Hepatocyte (in vitro differentiated cells): ENCODE results near the gene TEX11. TPM values are rescaled to one million over a fixed set of nuclear protein-coding genes. Genes with fewer than 3 reads are reported as not detected.

Experiments used
- DNase-seq: peaks from one replicate; pipeline ENCODE4 v3.0.0-alpha.2; 2016; ENCODE audit warnings: low spot score
- H2AFZ ChIP-seq: fragments of 200-600 bp; sonication (generic); 2 replicates; pipeline ENCODE4 v1.6.0; 2016; ENCODE audit warnings: antibody characterized with exemption, mild to moderate bottlenecking
- H3K27ac ChIP-seq: fragments of 200-600 bp; sonication (generic); 2 replicates; pipeline ENCODE4 v1.5.1; 2016; ENCODE audit warnings: mild to moderate bottlenecking
- H3K27me3 ChIP-seq: fragments of 200-600 bp; sonication (generic); 2 replicates; pipeline ENCODE4 v1.6.1; 2016
- H3K36me3 ChIP-seq: fragments of 200-600 bp; sonication (generic); replicated peaks from 2 replicates; pipeline ENCODE4 v1.5.1; 2016; ENCODE audit warnings: low read depth; ENCODE audit not compliant: insufficient read depth
- H3K4me1 ChIP-seq: fragments of 200-600 bp; sonication (generic); 2 replicates; pipeline ENCODE4 v1.5.1; 2016; ENCODE audit warnings: mild to moderate bottlenecking, moderate library complexity; ENCODE audit not compliant: insufficient read depth
- H3K4me2 ChIP-seq: fragments of 200-600 bp; sonication (generic); 2 replicates; pipeline ENCODE4 v1.6.0; 2016
- H3K4me3 ChIP-seq: fragments of 200-600 bp; sonication (generic); 2 replicates; pipeline ENCODE4 v1.5.1; 2016; ENCODE audit warnings: mild to moderate bottlenecking
- H3K79me2 ChIP-seq: fragments of 200-600 bp; sonication (generic); 2 replicates; pipeline ENCODE4 v1.6.0; 2017; ENCODE audit warnings: mild to moderate bottlenecking
- H3K9me2 ChIP-seq: fragments of 200-600 bp; sonication (generic); replicated peaks from 2 replicates; pipeline ENCODE4 v1.6.0; 2017; ENCODE audit warnings: mild to moderate bottlenecking; ENCODE audit not compliant: insufficient read depth
- H3K9me3 ChIP-seq: fragments of 200-600 bp; sonication (generic); 2 replicates; pipeline ENCODE4 v1.5.1; 2016; ENCODE audit warnings: low read depth, mild to moderate bottlenecking
- H4K20me1 ChIP-seq: fragments of 200-600 bp; sonication (generic); 2 replicates; pipeline ENCODE4 v1.6.0; 2016; ENCODE audit warnings: mild to moderate bottlenecking; ENCODE audit not compliant: insufficient read depth, poor library complexity, severe bottlenecking
- CTCF ChIP-seq: fragments of 200-600 bp; sonication (generic); IDR thresholded peaks from 2 replicates; pipeline ENCODE4 v1.5.1; 2016; ENCODE audit warnings: antibody characterized with exemption, mild to moderate bottlenecking; ENCODE audit not compliant: poor library complexity
- EZH2 ChIP-seq: fragments of 200-600 bp; sonication (generic); IDR thresholded peaks from 2 replicates; pipeline ENCODE4 v1.6.1; 2016; ENCODE audit warnings: antibody characterized with exemption, mild to moderate bottlenecking, borderline replicate concordance
- EZH2phosphoT487 ChIP-seq: fragments of 200-600 bp; sonication (generic); IDR thresholded peaks from one replicate; pipeline ENCODE4 v1.6.1; 2018; ENCODE audit warnings: antibody characterized with exemption, mild to moderate bottlenecking, low read depth, moderate library complexity; ENCODE audit not compliant: unreplicated experiment, severe bottlenecking
- WGBS: methylation state at CpG from one replicate; pipeline ENCODE4 v1.1.6; 2016; ENCODE audit warnings: low lambda C conversion rate; ENCODE audit errors: missing lambda C conversion rate; 5-methylcytosine and 5-hydroxymethylcytosine counted together
- polyA plus RNA-seq: library from polyadenylated mRNA; unstranded; fragments of >200 nt; fragmentation: Nextera tagmentation; extraction: Ambion mirVana; gene quantifications from 2 replicates; pipeline ENCODE4 v1.2.1, GENCODE V29; 2016
- total RNA-seq: library from RNA; depleted of rRNA; stranded (reverse); fragments of >200 nt; gene quantifications from 2 replicates; pipeline ENCODE4 v1.2.3, GENCODE V29; 2014

The TEX11 gene
- total and polyA plus RNA-seq, 2 experiments from 2014 or later, result 0.20 TPM; not detected in 1

- no peaks in the 10 kb centered on the region for H4K20me1 ChIP-seq
- no peaks in the 10 kb centered on the region for H3K27me3 ChIP-seq
- TF ChIP-seq EZH2 (no peak), EZH2phosphoT487 (no peak), CTCF (no peak)
- H3K9me3 ChIP-seq, result no peaks in the 10 kb centered on the region
- H3K4me3 ChIP-seq, result no peak overlapping the region
- 67% methylated on average over 4 of the region's 4 CpGs for WGBS
- no peak overlapping the region for H3K27ac ChIP-seq
- H3K9me2 ChIP-seq, result no peaks in the 10 kb centered on the region
- no peak for DNase-seq
- no peaks in the 10 kb centered on the region for H3K36me3 ChIP-seq
- no peaks in the 10 kb centered on the region for H3K79me2 ChIP-seq
- no peak overlapping the region for H3K4me2 ChIP-seq
- H3K4me1 ChIP-seq, result no peaks in the 10 kb centered on the region
- H2AFZ ChIP-seq, result no peak overlapping the region
These were observed 399.4 kb downstream of the TEX11 start for GRCh38 chrX:70509078-70509477.

- Histone ChIP-seq H3K79me2 (no peaks in the 10 kb centered on the region), H3K27ac (no peak overlapping the region), H3K9me3 (no peaks in the 10 kb centered on the region), H3K4me2 (no peak overlapping the region), H3K4me1 (no peaks in the 10 kb centered on the region), H3K9me2 (no peaks in the 10 kb centered on the region), H3K27me3 (no peaks in the 10 kb centered on the region), H3K36me3 (no peaks in the 10 kb centered on the region), H2AFZ (no peak overlapping the region), H3K4me3 (no peak overlapping the region), H4K20me1 (no peaks in the 10 kb centered on the region)
- no peak for DNase-seq
- TF ChIP-seq EZH2phosphoT487 (no peak), CTCF (no peak), EZH2 (no peak)
- 38% methylated on average over 6 of the region's 6 CpGs for WGBS
These were observed 400.1 kb downstream of the TEX11 start for GRCh38 chrX:70508296-70508911.

GRCh38 chrX:70505451-70505841 is 403.1 kb downstream of the TEX11 start:
- Histone ChIP-seq H4K20me1 (no peaks in the 10 kb centered on the region), H3K9me2 (no peaks in the 10 kb centered on the region), H3K27me3 (no peaks in the 10 kb centered on the region), H3K36me3 (no peaks in the 10 kb centered on the region), H3K79me2 (no peaks in the 10 kb centered on the region), H3K4me3 (no peak overlapping the region), H3K4me2 (no peak overlapping the region), H3K4me1 (no peaks in the 10 kb centered on the region), H3K27ac (no peak overlapping the region), H3K9me3 (no peaks in the 10 kb centered on the region), H2AFZ (no peak overlapping the region)
- TF ChIP-seq EZH2 (no peak), EZH2phosphoT487 (no peak), CTCF (no peak)
- DNase-seq, result no peak
- 60% methylated on average over 4 of the region's 4 CpGs for WGBS
